Measurements from ENCODE around the gene ADGRA1.

- TF ChIP-seq POLR2A (IDR thresholded peaks at IDR 0.05) = no peak
- no peak for TF ChIP-seq CTCF (IDR thresholded peaks at IDR 0.05)
- TF ChIP-seq POLR2AphosphoS5 (IDR thresholded peaks at IDR 0.05) = no peak
Measured at GRCh38 chr10:133090101-133090500, 2.4 kb downstream of the ADGRA1 start.

Measured in prostate gland (tissue), 2 donors.